ENCODE data around the gene C1orf159.

The C1orf159 gene

GRCh38 chr1:1120096-1120495 lies 4.2 kb upstream of the C1orf159 start:
- POLR2A ChIA-PET, result no interaction called here

DNA sequence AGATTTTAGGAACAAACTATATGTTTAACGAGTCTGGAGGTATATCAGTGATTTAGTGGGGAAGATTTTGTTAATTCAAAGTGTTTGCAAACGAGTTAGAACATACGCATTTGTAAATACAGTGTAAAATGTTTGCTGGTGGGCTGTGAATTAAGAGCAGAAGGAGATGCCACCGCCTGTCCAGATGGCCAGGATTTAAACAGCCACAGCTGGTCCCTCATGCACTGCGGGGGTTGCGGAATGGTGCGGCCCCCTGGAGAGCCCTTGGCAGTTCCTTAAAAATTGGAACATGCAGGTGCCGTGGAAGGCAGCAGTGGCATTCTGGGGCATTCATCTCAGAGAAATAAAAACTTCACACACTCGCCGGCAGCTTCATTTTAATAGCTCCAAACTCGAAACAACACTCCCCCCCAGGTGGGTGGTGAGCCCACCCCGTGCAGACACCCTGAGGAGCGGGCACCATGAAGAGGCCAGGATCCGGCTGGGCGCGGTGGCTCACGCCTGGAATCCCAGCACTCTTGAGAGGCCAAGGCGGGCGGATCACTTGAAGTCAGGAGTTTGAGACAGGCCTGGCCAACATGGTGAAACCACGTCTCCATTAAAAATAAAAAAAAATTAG lies 3.5 kb upstream of the C1orf159 start:
- DNase-seq (ENCODE audit: extremely low spot score), result no peak
- TF ChIP-seq, protein P1, sequence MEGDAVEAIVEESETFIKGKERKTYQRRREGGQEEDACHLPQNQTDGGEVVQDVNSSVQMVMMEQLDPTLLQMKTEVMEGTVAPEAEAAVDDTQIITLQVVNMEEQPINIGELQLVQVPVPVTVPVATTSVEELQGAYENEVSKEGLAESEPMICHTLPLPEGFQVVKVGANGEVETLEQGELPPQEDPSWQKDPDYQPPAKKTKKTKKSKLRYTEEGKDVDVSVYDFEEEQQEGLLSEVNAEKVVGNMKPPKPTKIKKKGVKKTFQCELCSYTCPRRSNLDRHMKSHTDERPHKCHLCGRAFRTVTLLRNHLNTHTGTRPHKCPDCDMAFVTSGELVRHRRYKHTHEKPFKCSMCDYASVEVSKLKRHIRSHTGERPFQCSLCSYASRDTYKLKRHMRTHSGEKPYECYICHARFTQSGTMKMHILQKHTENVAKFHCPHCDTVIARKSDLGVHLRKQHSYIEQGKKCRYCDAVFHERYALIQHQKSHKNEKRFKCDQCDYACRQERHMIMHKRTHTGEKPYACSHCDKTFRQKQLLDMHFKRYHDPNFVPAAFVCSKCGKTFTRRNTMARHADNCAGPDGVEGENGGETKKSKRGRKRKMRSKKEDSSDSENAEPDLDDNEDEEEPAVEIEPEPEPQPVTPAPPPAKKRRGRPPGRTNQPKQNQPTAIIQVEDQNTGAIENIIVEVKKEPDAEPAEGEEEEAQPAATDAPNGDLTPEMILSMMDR (IDR thresholded peaks at IDR 0.05; ENCODE audit: control extremely low read depth, extremely low read depth, low read depth, missing control alignments), result no peak
- POLR2A ChIA-PET, result no interaction called here
- CTCF ChIA-PET, result interaction anchor here (0.8 to 5.3 kb wide), 5 partner anchors 17 to 174 kb away, joined by 3 to 87 read pairs (median 4); no protein-coding TSS in a partner anchor

More at GRCh38 chr1:1120096-1120495, 4.2 kb upstream of the C1orf159 start:
- CTCF ChIA-PET, result interaction anchor here (0.8 to 5.3 kb wide), 5 partner anchors 16 to 173 kb away, joined by 3 to 87 read pairs (median 13); no protein-coding TSS in a partner anchor
- TF ChIP-seq, protein P1 (IDR thresholded peaks at IDR 0.05; ENCODE audit: control extremely low read depth, extremely low read depth, low read depth, missing control alignments), result no peak
- no peak for DNase-seq (ENCODE audit: extremely low spot score)

DNA sequence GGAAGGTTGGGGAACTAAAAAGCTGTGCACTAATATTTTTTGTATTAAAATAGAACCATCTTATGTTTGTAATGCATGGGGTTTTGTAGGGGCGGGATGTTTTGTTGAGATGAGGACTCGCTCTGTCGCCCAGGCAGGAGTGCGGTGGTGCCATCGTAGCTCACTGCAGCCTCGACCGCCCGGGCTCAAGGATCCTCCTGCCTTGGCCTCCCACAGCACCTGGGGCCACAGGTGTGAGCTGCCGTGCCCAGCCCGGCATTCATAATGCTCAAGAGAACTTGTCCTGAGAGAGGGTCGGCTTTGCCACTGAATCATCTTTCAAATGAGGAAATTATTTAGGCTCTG lies 3.0 kb upstream of the C1orf159 start:
- POLR2A ChIA-PET, result no interaction called here
- TF ChIP-seq, protein P1 (IDR thresholded peaks at IDR 0.05; ENCODE audit: control extremely low read depth, extremely low read depth, low read depth, missing control alignments), result no peak
- CTCF ChIA-PET, result interaction anchor here (0.8 to 4.8 kb wide), 4 partner anchors 51 to 173 kb away, joined by 3 to 36 read pairs (median 5); no protein-coding TSS in a partner anchor
- DNase-seq (ENCODE audit: extremely low spot score), result no peak

DNA sequence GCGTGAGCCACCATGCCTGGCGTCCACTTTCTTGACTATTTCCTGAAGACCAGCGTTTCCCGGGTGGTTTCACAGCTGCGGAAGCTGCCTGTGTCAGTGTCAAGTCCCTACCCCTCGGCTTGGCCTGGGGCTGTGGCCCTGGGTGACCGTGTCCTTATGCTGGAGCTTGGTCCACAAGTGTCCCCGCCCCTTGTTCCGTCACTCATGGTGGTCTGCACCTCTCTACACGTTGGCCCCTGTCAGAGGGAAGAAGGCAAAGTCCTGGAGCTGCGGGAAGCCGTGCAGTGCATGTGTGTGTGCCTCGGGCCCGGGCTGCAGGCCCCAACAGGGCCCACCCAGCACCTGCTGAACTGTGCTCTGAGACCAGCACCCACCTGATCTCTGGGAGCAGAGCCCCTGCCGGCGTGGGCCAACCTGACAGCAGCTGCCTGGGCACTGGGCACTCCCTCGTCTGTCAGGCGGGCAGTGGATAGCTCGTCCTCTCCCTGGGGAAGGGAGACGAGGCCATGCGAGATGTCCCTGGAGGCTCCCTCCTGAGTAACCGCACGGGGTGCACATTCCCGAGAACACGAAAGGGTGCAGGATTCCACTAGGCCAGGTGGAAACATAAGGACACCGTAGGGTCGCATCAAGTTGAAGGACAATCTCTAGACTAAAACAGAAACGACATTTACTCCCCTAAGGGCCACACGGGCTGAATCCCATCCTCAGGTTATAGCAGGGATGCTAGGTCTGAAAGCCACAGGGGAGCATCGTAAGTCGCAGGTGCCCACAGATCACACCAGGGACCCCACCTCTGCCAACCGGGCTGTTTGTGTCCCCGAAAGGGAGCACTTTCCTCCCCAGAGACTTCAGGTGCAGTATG lies 2.4 kb upstream of the C1orf159 start:
- POLR2A ChIA-PET, result no interaction called here
- CTCF ChIA-PET, result interaction anchor here (0.8 to 4.8 kb wide), 4 partner anchors 52 to 173 kb away, joined by 3 to 36 read pairs (median 5); no protein-coding TSS in a partner anchor

DNA sequence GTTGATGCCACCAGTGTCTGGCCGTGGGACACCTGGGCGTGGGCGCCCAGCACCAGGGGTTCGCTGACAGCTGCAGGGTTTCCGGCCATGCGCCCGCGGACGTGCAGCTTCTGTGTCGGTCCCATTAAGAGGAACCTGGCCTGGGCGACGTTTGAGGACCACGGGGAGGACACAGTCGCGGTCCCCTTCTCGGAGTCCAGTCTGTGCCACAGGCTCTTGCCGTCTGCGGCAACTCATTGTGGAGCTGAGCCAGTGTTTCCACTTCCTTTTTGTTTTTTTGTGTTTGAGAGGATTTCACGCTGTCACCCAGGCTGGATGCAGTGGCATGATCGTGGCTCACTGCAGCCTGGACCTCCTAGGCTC lies 1.6 kb upstream of the C1orf159 start:
- TF ChIP-seq, protein P1 (IDR thresholded peaks at IDR 0.05; ENCODE audit: control extremely low read depth, extremely low read depth, low read depth, missing control alignments), result no peak
- ChIA-PET POLR2A (no interaction called here), CTCF (interaction anchor here (2.3 to 4.8 kb wide), 2 partner anchors 133 to 174 kb away, joined by 7 to 36 read pairs; no protein-coding TSS in a partner anchor)
- no peak for DNase-seq (ENCODE audit: extremely low spot score)

More for the DNA sequence above, 2.4 kb upstream of the C1orf159 start:
- no peak for DNase-seq (ENCODE audit: extremely low spot score)
- TF ChIP-seq, protein P1 (IDR thresholded peaks at IDR 0.05; ENCODE audit: control extremely low read depth, extremely low read depth, low read depth, missing control alignments), result no peak

DNA sequence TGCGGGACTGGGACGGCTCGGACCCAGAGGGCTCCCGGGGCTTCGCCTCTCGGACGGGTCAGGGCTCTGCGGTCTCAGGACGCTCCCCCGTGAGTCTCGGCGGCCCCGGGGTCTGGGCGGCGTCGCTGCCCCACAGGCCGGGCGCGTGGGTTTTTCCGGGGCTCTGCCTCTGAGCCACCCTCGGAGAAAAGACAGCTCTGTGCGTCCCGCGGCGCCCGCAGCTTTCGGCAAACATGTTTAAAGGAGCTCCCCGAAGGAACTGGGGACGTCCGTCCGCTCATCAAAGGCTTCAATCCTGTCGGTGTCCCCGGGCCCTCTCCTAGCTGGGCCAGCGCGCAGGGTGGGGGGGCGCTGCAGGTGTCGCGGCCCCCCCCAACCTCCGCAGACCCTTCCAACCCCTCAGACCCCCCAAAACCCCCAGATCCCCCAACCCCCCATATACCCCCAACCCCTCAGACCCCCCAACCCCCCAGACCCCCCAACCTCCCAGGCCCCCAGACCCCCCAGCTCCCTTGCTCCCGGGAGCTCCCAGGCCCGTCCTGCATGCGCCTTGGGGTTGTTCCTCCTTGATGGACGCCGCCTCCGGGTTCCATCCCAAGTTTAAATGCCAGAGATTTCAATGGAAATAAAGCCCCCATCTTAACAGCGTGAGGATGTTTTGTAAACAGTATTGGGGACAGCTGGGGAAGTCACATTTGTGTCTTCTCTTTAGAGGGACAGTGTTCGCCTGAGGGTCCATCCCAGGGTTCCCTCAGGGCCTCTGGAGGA lies 996 bp upstream of the C1orf159 start:
- ChIA-PET CTCF (interaction anchor here (1.7 to 4.8 kb wide), 3 partner anchors 84 to 175 kb away, joined by 7 to 36 read pairs (median 9); no protein-coding TSS in a partner anchor), POLR2A (no interaction called here)
- no peak for DNase-seq (ENCODE audit: extremely low spot score)
- TF ChIP-seq, protein P1 (IDR thresholded peaks at IDR 0.05; ENCODE audit: control extremely low read depth, extremely low read depth, low read depth, missing control alignments), result no peak
